GM21526 (cell line): ENCODE results near the gene OR2S2.

ENCODE experiments used
- ATAC-seq: cut with Tn5 transposase; IDR thresholded peaks from one replicate; pipeline ENCODE4 v1.9.1; 2021; ENCODE audit warnings: moderate library complexity; ENCODE audit not compliant: unreplicated experiment, low FRiP score

The OR2S2 gene

DNA sequence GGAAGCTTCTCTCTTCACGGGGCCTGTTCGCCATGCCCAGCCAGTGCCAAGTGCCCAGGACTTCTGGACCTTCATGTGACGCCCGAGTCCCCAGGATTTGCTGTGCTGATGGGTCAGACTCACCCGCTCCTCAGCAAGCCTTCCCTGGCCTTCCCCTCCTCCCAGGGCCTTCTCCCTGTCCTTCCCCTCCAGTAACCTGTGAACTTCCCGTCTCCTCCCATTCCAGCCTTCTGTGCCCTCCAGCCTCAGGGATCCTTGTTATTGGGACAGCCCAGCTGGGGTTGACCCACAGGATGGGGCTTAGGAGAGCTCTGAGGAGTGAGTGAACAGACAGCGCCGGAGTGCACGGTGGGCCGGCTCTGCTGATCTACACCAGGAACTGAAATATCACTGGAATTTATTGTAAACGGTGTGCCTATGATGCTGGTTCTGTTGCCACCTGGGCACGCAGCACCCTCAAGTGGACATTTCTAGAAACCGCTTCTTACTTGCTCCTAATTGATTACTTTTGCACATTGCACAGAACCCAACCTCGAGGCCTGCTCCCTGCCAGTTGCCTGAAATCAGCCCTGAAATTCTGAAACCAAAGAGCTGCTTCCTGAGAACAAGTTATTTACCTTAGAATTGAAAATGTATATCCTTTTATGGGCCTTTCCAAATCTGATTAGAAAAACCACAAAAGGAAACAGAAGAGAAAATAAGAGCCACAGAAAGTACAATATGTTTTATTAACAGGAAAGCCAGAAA, 47.2 kb downstream of the OR2S2 start:
- no peak for ATAC-seq

DNA sequence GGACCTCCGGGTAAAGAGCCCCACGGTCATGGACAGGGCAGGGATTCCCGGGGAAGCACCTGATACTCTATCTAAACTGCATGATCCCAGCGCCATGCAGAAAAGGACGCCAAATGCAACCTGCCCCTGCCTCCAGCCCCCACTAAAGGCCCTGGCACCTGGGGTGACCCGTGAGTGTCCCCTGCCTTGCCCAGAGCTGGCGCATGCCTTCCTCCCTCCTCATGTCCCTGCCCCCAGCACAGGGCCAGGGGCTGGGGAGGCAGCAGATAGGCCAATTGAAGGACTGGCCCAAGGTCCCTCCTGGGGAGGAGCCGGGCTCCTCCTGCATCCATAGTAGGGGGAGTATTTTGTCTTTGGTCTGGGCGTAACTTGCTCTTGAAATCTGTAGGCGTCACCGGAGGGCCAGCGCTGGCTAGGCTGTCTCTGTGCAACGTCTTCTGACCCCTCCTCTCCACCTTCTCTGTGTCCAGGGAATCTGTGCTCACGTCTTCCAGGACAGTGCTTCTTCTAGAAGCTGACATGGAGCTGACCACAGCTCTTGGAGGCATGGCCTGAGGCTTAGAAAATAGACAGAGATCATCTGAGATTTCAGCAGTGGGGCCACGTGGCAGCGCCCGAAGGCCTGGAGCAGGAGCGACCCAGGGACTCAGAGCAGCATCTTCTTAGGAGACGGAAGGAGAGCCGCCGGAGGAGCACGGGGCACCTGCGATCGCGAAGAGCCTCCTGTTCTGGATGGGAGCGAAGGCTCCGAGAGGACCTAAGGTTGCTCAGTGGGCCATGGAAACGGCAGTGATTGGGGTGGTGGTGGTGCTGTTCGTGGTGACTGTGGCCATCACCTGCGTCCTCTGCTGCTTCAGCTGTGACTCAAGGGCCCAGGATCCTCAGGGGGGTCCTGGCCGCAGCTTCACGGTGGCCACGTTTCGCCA, 48.0 kb downstream of the OR2S2 start:
- ATAC-seq: no peak

DNA sequence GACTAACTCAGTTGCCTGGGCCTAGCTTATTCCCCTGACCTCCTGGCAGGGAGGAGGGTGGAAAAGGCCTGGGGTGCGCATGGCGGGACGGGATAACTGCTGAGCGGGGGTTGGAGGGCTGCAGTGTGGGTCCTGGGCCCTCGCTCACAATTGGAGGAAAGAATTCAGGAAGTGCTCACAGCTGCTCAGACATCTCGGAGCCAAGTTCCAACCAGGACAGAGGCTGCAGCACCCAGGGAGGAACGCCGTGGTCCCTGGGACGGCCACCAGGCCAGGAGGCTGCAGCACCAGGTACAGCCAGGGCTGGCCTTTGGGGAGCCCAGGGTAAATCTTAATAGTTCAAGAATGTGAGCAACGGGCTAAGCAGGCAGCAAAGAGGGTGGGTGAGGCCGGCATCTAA, 48.7 kb downstream of the OR2S2 start, which contains the start of gene SPAAR:
Gene SPAAR, plus strand, starts transcription at position 217 of the 400 bp plus-strand sequence. CDS start 974 bp downstream, outside the sequence.
- ATAC-seq: no peak

DNA sequence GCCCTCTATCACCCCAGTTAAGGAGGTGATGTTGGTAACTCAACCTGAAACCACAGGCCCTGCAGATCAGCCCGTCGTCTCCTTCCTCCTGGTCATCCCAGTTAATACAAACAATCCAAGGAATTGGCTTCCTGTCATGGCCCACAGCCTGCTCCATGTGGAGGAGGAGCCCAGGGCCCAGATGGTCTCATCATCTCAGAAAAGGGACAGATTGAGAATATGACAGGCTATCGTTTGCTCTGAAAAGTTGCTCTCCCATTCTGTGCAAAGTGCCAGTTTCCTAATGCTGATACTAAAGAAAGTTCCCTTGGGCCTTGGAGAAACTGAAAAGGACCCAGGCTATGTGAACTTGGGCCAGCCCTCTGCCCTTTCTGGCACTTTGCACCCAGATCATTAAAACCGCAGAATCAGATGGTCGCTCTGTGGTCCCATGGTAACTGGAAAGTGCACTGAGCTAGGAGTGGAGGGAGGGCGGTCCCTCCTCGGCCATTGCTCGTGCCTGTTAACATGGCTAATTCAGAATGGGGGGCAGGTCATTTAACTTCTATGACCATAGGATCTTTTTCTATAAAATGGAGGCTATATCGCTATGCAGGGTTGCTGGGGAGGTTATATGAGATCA, 49.3 kb downstream of the OR2S2 start:
- ATAC-seq: no peak

DNA sequence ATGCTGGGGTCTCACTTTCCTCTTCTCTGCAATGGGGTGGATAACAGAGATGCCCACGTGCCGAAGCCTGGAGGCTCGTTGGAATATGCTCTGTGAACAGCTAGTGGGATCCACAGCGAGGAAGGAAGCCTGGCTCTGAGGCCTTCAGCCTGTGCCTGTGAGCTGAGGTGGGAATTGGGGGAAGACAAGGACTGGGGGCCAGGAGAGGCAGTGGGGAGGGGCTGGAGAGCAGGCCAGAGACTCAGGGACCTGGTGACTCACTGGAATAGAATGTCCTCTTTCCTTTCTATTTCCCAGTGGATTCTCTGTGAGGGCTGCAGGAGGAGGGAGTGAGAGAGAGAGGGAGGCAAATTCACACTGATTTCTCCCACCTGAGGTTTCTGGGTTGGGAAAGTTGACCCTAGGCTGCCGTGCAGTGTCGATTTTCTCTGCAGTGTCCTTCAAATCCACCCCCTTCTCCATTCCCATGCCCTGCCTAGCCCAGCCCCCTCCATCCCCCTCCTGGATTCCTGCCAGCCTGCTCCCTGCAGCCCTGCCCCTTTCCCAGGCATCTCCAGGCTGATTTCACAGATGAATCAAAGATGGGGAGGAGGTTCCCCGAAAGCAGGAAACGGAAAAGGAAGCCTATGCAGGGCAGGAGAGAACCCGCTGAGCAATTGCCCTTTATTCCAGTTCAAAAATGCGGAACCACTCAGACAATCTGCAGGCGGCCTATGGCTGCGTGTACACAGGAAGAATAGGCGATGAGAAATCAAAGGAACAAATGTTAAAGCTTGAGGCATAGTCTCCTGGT, 50.0 kb downstream of the OR2S2 start:
- ATAC-seq: no peak
